SK-N-SH (cell line): ENCODE results near the gene RCAN1. TPM values are rescaled to one million over a fixed set of nuclear protein-coding genes. Genes with fewer than 3 reads are reported as not detected.

Source experiments
- CTCF ChIA-PET: fragments of 300-600, 350-600 bp; formaldehyde crosslinking; extraction: SDS; loops from one replicate; lab custom pipeline; 2021; lab: Yijun Ruan, JAX
- POLR2A ChIA-PET: fragments of 350-600 bp; sonication (Branson Sonifier 250); formaldehyde crosslinking; extraction: SDS; loops from one replicate; lab custom pipeline; 2020; ENCODE audit warnings: antibody characterized with exemption, inconsistent platforms; lab: Yijun Ruan, JAX
- DNase-seq: peaks from one replicate; pipeline ENCODE4 v3.0.0; 2012
- H2AFZ ChIP-seq: fragments of 200-600 bp; sonication (generic); 2 replicates; pipeline ENCODE4 v1.8.1; 2016; ENCODE audit warnings: antibody characterized with exemption, mild to moderate bottlenecking, low read depth
- H3F3A ChIP-seq: fragments of 200-600 bp; sonication (generic); replicated peaks from 2 replicates; pipeline ENCODE3; 2016; ENCODE audit warnings: antibody characterized with exemption, mild to moderate bottlenecking; ENCODE audit not compliant: insufficient read depth
- H3K27ac ChIP-seq, 2 experiments: fragments of 200-500 bp in 1 of 2; fragments of 200-600 bp in 1 of 2; sonication (Bioruptor generic) in 1 of 2; sonication (generic), shearing (Covaris generic) in 1 of 2; 2 replicates each; pipeline versions ENCODE4 v1.5.1 to v1.6.1; 2014 to 2016; ENCODE audit warnings: low read depth in 2 of 2, inconsistent platforms in 1 of 2, low read length in 1 of 2, mild to moderate bottlenecking in 1 of 2, mixed read lengths in 1 of 2
- H3K27me3 ChIP-seq: fragments of 200-600 bp; sonication (generic), shearing (Covaris generic); 2 replicates; pipeline ENCODE4 v1.6.1; 2016; ENCODE audit warnings: mixed run types; ENCODE audit not compliant: insufficient read depth
- H3K36me3 ChIP-seq, 2 experiments: fragments of 200-500 bp in 1 of 2; fragments of 200-600 bp in 1 of 2; sonication (Bioruptor generic) in 1 of 2; sonication (generic) in 1 of 2; replicated peaks in 1 of 2; 2 replicates each; pipeline versions ENCODE3 to v1.5.1; 2014 to 2016; ENCODE audit warnings: low read length in 1 of 2, mild to moderate bottlenecking in 1 of 2; ENCODE audit not compliant: insufficient read depth in 2 of 2, control insufficient read depth in 1 of 2
- H3K4me1 ChIP-seq, 2 experiments: fragments of 200-500 bp in 1 of 2; fragments of 200-600 bp in 1 of 2; sonication (Bioruptor generic) in 1 of 2; sonication (generic), shearing (Covaris generic) in 1 of 2; 2 replicates each; pipeline versions ENCODE4 v1.5.1 to v1.6.1; 2014 to 2016; ENCODE audit warnings: low read depth in 1 of 2, low read length in 1 of 2, mixed run types in 1 of 2; ENCODE audit not compliant: insufficient read depth in 2 of 2, control insufficient read depth in 1 of 2
- H3K4me2 ChIP-seq: fragments of 200-600 bp; sonication (generic), shearing (Covaris generic); 2 replicates; pipeline ENCODE4 v1.6.1; 2017; ENCODE audit warnings: mixed run types
- H3K4me3 ChIP-seq, 2 experiments: fragments of 200-500 bp in 1 of 2; fragments of 200-600 bp in 1 of 2; sonication (Bioruptor generic) in 1 of 2; sonication (generic), shearing (Covaris generic) in 1 of 2; 2 replicates each; pipeline versions ENCODE4 v1.5.1 to v1.8.1; 2014 to 2016; ENCODE audit warnings: low read depth in 2 of 2, inconsistent platforms in 1 of 2, low read length in 1 of 2, mild to moderate bottlenecking in 1 of 2, mixed read lengths in 1 of 2, moderate library complexity in 1 of 2
- H3K79me2 ChIP-seq: fragments of 200-600 bp; sonication (generic); 2 replicates; pipeline ENCODE4 v1.8.1; 2017; ENCODE audit warnings: mild to moderate bottlenecking; ENCODE audit not compliant: insufficient read depth
- H3K9ac ChIP-seq: fragments of 200-600 bp; sonication (generic); 2 replicates; pipeline ENCODE4 v1.6.1; 2017; ENCODE audit warnings: mixed run types
- H3K9me2 ChIP-seq: fragments of 200-600 bp; sonication (generic); 2 replicates; pipeline ENCODE4 v1.6.1; 2017; ENCODE audit warnings: mixed run types
- H3K9me3 ChIP-seq: fragments of 200-600 bp; sonication (generic); 2 replicates; pipeline ENCODE4 v1.6.1; 2017; ENCODE audit warnings: mixed run types, mild to moderate bottlenecking, moderate library complexity
- H4K20me1 ChIP-seq: fragments of 200-600 bp; sonication (generic); 2 replicates; pipeline ENCODE4 v1.6.1; 2017; ENCODE audit warnings: mild to moderate bottlenecking, mixed run types; ENCODE audit not compliant: insufficient read depth
- ELF1 ChIP-seq: IDR thresholded peaks from 2 replicates; pipeline ENCODE4 v1.4.0; 2012
- EP300 ChIP-seq, 2 experiments: IDR thresholded peaks; 2 replicates each; pipeline versions ENCODE4 v1.4.0 to v1.6.1; 2012; ENCODE audit warnings: borderline replicate concordance in 1 of 2, low read depth in 1 of 2, low read length in 1 of 2
- FOSL2 ChIP-seq: IDR thresholded peaks from 2 replicates; pipeline ENCODE4 v1.4.0; 2012; ENCODE audit warnings: low read depth, mild to moderate bottlenecking, moderate library complexity, borderline replicate concordance
- MEF2A ChIP-seq: IDR thresholded peaks from 2 replicates; pipeline ENCODE4 v1.4.0; 2012; ENCODE audit warnings: low read depth, borderline replicate concordance
- SIN3A ChIP-seq: IDR thresholded peaks from 2 replicates; pipeline ENCODE4 v1.6.1; 2012; ENCODE audit warnings: low read depth, mild to moderate bottlenecking, low read length, moderate library complexity, borderline replicate concordance
- SMC3 ChIP-seq: IDR thresholded peaks from 2 replicates; pipeline ENCODE4 v1.6.1; 2012; ENCODE audit warnings: low read depth, low read length, improper control_type of control experiment
- TAF1 ChIP-seq: IDR thresholded peaks from 2 replicates; pipeline ENCODE4 v1.6.1; 2012; ENCODE audit warnings: low read depth, mild to moderate bottlenecking, low read length, moderate library complexity, borderline replicate concordance
- USF1 ChIP-seq: IDR thresholded peaks from 2 replicates; pipeline ENCODE4 v1.4.0; 2012; ENCODE audit warnings: low read depth, borderline replicate concordance
- WGBS: methylation state at CpG from one replicate; pipeline ENCODE4 v1.1.6; 2017; ENCODE audit warnings: low lambda C conversion rate; 5-methylcytosine and 5-hydroxymethylcytosine counted together
- polyA plus RNA-seq, 3 experiments: library from polyadenylated mRNA; depleted of rRNA; stranded (reverse); fragments of >200 nt; gene quantifications; 2 replicates each; pipeline ENCODE4 v1.2.3, GENCODE V29; 2012
- TF ChIP-seq, protein P1 (sequence below): IDR thresholded peaks from 2 replicates; pipeline ENCODE4; 2012
- TF ChIP-seq, protein P2 (sequence below): fragments of 150-350 bp; IDR thresholded peaks from 2 replicates; pipeline ENCODE4 v1.6.1; 2017; ENCODE audit warnings: antibody characterized with exemption, low read length, low read depth, borderline replicate concordance
- TF ChIP-seq, protein P3 (sequence below): fragments of 200-600 bp; sonication (generic); IDR thresholded peaks from 2 replicates; pipeline ENCODE4 v1.6.1; 2017; ENCODE audit warnings: antibody characterized with exemption, mild to moderate bottlenecking, moderate library complexity
- TF ChIP-seq, protein P4 (sequence below): fragments of 150-350 bp; IDR thresholded peaks from 2 replicates; pipeline ENCODE4 v1.6.1; 2016; ENCODE audit warnings: mild to moderate bottlenecking, low read depth, low read length

Gene RCAN1
- polyA plus RNA-seq, 1 of the 3 experiments (the other 2 are of a cell fraction): 16.7 TPM

- H3F3A ChIP-seq: peaks cover 27% of the 10 kb centered on the region
- TF ChIP-seq, protein P1, sequence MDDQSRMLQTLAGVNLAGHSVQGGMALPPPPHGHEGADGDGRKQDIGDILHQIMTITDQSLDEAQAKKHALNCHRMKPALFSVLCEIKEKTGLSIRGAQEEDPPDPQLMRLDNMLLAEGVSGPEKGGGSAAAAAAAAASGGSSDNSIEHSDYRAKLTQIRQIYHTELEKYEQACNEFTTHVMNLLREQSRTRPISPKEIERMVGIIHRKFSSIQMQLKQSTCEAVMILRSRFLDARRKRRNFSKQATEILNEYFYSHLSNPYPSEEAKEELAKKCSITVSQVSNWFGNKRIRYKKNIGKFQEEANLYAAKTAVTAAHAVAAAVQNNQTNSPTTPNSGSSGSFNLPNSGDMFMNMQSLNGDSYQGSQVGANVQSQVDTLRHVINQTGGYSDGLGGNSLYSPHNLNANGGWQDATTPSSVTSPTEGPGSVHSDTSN: no peak
- TF ChIP-seq, protein P2, sequence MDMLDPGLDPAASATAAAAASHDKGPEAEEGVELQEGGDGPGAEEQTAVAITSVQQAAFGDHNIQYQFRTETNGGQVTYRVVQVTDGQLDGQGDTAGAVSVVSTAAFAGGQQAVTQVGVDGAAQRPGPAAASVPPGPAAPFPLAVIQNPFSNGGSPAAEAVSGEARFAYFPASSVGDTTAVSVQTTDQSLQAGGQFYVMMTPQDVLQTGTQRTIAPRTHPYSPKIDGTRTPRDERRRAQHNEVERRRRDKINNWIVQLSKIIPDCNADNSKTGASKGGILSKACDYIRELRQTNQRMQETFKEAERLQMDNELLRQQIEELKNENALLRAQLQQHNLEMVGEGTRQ: no peak
- TF ChIP-seq, protein P3, sequence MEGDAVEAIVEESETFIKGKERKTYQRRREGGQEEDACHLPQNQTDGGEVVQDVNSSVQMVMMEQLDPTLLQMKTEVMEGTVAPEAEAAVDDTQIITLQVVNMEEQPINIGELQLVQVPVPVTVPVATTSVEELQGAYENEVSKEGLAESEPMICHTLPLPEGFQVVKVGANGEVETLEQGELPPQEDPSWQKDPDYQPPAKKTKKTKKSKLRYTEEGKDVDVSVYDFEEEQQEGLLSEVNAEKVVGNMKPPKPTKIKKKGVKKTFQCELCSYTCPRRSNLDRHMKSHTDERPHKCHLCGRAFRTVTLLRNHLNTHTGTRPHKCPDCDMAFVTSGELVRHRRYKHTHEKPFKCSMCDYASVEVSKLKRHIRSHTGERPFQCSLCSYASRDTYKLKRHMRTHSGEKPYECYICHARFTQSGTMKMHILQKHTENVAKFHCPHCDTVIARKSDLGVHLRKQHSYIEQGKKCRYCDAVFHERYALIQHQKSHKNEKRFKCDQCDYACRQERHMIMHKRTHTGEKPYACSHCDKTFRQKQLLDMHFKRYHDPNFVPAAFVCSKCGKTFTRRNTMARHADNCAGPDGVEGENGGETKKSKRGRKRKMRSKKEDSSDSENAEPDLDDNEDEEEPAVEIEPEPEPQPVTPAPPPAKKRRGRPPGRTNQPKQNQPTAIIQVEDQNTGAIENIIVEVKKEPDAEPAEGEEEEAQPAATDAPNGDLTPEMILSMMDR: no peak
- TF ChIP-seq USF1 (no peak), MEF2A (no peak), ELF1 (no peak), FOSL2 (no peak)
- 83% methylated on average over 10 of the region's 10 CpGs for WGBS
- ChIA-PET CTCF (interaction anchor here (1.4 kb wide), 1 partner anchor 88 kb away, joined by 5 read pairs; no protein-coding TSS in a partner anchor), POLR2A (no interaction called here)
- no peaks in the 10 kb centered on the region for H3K9me3 ChIP-seq
- H4K20me1 ChIP-seq: no peaks in the 10 kb centered on the region; the same call in 1 of the 2 replicates
- H3K4me2 ChIP-seq: no peak overlapping the region
- H2AFZ ChIP-seq: no peak overlapping the region
- peaks cover 0 to 3% of the 10 kb centered on the region in 2 experiments; a peak in 1 of 4 replicates for H3K4me1 ChIP-seq
- H3K27ac ChIP-seq: no peak overlapping the region
- H3K27me3 ChIP-seq: no peaks in the 10 kb centered on the region
- no peaks in the 10 kb centered on the region for H3K9me2 ChIP-seq
- H3K36me3 ChIP-seq: peaks cover 13% of the 10 kb centered on the region in 2 experiments
- no peaks in the 10 kb centered on the region for H3K79me2 ChIP-seq
- no peak overlapping the region for H3K4me3 ChIP-seq
- DNase-seq: no peak
- H3K9ac ChIP-seq: no peak overlapping the region
These were observed 100.3 kb downstream of the RCAN1 start for GRCh38 chr21:34514576-34515115.

DNA sequence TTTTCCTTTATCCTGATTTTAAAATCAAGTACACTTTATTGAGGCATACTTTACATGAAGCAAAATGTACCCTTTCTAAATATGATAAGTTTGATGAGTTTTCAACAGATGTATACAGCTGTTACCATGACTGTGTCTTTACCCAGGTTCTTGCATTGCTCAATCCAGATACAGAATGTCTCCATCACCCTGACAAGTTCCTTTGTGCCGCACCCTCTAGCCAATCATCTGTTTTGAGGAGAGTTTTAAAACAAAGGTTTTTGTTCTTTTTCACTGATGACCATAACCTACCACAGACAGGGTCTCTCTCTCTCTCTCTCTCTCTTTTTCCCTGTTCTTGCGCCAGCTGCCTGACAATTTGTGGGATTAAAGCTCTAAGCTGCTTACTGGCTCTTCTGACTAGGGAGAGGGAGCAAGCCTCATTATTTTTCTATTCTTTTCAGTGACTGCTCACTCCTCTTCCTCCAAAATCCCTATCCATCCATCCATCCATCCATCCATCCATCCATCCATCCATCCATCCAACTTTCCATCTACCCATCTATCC lies 101.7 kb downstream of the RCAN1 start:
- no peaks in the 10 kb centered on the region for H3K27me3 ChIP-seq
- TF ChIP-seq, protein P4, sequence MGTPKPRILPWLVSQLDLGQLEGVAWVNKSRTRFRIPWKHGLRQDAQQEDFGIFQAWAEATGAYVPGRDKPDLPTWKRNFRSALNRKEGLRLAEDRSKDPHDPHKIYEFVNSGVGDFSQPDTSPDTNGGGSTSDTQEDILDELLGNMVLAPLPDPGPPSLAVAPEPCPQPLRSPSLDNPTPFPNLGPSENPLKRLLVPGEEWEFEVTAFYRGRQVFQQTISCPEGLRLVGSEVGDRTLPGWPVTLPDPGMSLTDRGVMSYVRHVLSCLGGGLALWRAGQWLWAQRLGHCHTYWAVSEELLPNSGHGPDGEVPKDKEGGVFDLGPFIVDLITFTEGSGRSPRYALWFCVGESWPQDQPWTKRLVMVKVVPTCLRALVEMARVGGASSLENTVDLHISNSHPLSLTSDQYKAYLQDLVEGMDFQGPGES: no peak
- TF ChIP-seq TAF1: no peak
- no peak for TF ChIP-seq SMC3
- TF ChIP-seq EP300 (IDR thresholded peaks at IDR 0.05; ENCODE audit: borderline replicate concordance in 1 of 2, low read depth in 1 of 2, low read length in 1 of 2): no peak
- no peak for TF ChIP-seq SIN3A
- TF ChIP-seq, all 33 proteins: peak for 0
- peaks cover 10 to 13% of the 10 kb centered on the region in 2 experiments for H3K36me3 ChIP-seq
- POLR2A ChIA-PET: no interaction called here
- no peak overlapping the region for H3K4me2 ChIP-seq
- no peak overlapping the region for H3K27ac ChIP-seq
- WGBS: 93% methylated on average over 2 of the region's 2 CpGs
- CTCF ChIA-PET: no interaction called here
- H2AFZ ChIP-seq: no peak overlapping the region
- no peaks in the 10 kb centered on the region for H3K9me3 ChIP-seq
- no peaks in the 10 kb centered on the region for H3K79me2 ChIP-seq
- H3F3A ChIP-seq: peaks cover 17% of the 10 kb centered on the region
- no peaks in the 10 kb centered on the region for H3K4me1 ChIP-seq
- no peak overlapping the region for H3K4me3 ChIP-seq
- no peaks in the 10 kb centered on the region for H3K9me2 ChIP-seq
- DNase-seq: no peak
- no peaks in the 10 kb centered on the region; the same call in 1 of the 2 replicates for H4K20me1 ChIP-seq
- H3K9ac ChIP-seq: no peak overlapping the region
